ENCODE data around the gene NRN1.
"Not testable (repeated sequence)": the region's sequence is repeated elsewhere in the genome, so short reads cannot be mapped to it uniquely, and the experiment has no call there.

The NRN1 gene, protein sequence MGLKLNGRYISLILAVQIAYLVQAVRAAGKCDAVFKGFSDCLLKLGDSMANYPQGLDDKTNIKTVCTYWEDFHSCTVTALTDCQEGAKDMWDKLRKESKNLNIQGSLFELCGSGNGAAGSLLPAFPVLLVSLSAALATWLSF

GRCh38 chr6:6006428-6007365, at the start of gene NRN1:
TSS of gene NRN1 (minus strand) at chr6:6006925. CDS start at chr6:6006749, 176 bp downstream.
- no peak for DNase-seq

DNA sequence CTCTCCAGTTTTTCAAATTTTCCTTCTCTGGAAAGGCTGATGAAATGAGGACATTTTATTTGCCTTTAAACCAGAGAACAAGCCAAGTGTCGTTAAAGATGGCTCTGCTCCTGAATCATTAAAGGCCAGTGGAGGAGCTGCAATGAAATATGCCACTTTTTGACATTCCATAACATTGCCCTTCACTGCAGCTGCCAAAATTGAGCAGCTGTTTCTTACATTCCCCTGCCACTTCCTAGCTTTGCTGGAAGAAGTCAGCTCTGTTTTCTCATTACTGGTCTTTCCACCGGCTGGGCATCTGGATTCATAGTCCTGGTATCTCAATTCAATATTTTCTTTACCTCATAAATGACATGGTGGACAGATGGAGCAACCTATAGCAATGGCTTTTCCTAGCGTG, 45.5 kb upstream of the NRN1 start:
- no peak for DNase-seq

DNA sequence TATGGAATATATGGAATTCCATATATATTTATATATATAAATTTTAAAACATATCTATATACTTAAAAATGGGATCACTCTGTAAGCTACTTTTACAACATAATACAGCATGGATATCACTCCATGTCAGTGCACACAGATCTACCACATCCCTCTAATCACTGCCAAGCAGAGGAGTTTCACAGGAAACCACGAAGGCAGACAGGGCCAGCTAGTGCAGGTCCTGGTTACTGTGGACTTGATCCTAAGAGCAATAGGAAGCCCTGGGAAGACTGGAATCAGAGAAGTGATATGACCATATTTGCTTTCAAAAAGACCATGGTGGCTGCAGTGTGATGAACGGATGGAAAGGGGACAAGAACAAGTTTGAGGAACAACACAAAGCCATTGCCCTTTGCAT, 40.0 kb upstream of the NRN1 start:
- DNase-seq, result no peak

GRCh38 chr6:6039946-6040509, 33.3 kb upstream of the NRN1 start:
- DNase-seq, result no peak

DNA sequence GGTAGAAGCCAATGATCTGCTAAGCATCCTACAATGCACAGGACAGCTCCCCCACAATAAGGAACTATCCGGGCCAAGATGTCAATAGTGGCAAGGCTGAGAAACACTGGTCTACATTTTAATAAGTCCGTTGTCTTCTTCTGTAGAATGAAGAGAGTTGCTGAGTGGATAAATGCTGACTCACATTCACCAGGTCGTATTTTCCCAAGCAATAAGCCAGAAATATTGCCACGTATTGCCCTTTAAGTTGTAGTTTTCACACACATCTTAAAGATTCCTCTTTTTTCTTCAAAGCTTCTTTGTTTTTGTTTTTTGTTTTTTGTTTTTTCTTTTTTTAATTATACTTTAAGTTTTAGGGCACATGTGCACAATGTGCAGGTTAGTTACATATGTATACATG, 30.5 kb upstream of the NRN1 start:
- no peak for DNase-seq

DNA sequence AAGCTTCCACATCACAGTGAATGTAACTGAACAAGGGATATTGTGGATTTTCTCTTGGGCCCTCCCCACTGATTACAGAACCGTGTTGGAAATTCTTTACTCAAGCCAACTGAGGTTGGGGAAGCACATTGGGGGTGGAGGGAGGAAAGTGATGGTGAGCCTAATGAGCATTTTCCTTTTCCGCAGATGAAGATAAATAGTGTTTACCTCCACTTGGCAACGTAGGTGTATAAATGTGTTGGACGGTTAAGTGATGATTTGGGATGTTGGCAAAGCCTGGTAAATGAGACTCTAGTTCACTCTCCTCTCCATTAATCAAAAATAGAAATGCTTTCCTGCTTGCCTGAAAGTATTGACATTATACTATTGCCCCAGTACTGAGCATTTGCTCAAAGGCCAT, 27.1 kb upstream of the NRN1 start:
- no peak for DNase-seq

DNA sequence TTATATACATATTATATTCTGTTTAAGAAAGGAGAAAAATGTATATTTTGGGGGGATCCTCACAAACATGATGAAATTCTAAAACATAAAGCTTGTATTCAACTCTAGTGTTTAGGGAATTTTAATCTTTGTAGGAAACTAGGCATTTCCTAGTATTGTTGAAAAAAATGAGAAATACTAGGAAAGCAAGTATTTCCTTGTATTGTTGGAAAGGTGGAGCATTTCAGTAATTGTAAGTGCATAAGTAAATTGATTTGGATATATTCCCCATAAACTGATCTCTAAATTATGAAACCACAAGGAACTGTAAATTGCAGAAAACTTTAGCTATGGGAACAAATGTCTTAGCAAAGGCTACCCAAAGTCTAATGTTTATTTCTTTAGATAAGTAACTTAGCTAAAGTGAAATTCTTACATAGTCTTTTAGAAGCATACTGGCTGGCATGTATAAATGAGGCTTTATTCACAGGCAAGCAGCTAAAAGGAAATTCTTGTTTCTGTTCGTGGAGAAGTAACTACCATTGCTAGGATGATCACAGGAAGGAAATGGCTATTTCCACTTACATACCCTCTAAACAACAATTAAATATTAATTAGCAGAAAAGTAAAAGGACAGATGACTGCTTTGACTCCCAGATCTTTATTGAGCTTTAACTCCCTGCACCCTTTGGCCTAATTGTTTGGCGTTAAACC, 19.9 kb upstream of the NRN1 start:
- DNase-seq, result no peak

- DNase-seq, result no peak
These were observed 19.0 kb upstream of the NRN1 start for GRCh38 chr6:6025736-6026135.

GRCh38 chr6:6024220-6024619, 17.5 kb upstream of the NRN1 start:
- no peak for DNase-seq

GRCh38 chr6:6022841-6023240, 16.1 kb upstream of the NRN1 start:
- DNase-seq, result not testable (repeated sequence)

DNA sequence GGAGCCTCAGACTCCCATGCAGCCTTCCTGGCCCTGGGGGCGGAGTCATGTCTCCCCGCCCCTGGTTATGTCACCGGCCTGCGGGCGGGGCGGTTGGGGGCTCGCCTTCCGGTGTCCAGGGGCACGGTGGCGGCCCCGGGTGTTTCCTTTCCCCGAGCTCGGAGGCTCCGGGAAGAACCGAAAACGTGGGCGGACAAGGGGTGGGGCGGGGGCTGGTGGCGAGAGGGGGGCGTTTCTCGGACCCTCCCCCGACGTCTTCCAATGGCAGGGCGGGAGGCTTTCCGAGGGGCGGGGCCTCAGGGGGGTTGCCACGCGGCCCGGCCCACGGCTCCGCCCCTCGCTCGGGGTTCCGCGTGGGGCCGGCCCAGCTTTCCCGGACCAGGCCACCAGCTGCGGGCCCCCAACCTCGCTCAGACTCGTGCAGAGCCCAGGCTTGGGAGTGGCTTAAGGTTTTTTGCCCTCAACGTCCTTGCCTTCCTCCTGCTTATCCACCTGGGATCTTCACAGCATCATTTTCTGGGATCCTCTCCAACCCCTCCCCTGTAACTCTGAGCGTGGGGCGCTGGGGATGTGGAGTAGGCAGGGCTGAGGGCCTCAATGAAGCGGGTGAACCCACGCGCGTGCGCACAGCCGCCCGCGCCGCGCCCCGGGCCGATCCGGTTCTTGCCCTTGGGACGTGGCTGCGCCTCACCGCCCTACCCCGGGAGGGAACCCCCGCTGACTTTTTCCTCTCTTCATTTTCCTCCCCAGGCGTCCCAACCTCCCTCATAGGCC, 2.1 kb upstream of the NRN1 start:
- DNase-seq, result no peak

GRCh38 chr6:6008089-6008647, 1.4 kb upstream of the NRN1 start:
- DNase-seq, result no peak

DNA sequence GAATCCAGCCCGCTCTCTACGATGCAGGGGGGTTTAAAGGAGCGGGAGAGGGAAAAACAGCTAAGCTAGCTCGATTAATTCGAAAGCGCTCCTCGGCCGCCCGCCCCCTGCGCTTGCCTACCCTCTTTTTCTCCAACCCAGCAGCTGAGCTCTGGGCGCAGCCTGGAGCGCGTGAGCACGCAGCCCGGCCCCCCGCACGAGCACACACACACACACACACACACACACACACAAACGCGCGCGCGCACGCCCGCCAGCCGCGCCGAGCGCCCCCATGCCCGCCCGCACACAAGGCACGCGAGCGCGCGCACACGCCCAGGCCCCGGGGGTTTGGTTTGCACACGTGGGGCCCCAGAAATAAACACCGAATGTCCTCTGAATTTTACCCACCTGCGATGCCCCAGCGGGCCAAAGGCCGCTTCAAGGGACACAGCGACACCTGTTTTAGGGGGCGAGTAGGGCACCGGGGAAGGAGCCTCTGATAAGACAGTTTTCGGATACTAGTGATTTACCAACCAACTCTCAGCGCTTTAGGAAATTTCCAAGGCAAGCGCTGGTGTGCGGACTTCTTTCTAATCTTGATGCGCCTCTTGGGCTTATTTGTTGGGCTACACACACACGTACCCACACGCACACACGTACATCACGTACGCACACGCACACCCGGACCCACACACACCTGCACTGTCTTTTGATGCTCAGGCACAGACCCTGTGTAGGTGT, 802 bp upstream of the NRN1 start:
- DNase-seq, result no peak

DNA sequence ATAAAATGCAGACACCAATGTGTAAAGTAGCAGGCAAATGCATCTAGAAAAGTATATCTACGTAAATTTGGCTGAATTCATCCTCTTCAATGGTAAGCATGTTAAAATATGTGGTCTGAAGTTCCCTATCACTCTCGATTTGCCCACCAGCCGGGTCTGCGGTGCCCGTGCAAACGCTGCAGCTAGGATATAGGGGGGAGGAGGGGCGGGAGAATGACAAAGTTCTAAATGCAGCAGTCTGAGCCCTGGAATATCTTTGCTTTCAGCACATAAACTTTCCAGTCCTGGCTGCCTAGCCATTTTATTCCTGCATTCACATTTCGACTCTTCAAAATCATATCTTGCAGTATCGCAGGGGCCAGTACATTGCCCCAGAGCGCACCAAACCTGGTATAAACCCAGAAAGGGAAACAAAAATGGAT, 708 bp downstream of the NRN1 start:
- no peak for DNase-seq

- DNase-seq, result no peak
These were observed 1.4 kb downstream of the NRN1 start for GRCh38 chr6:6005051-6006005.

DNA sequence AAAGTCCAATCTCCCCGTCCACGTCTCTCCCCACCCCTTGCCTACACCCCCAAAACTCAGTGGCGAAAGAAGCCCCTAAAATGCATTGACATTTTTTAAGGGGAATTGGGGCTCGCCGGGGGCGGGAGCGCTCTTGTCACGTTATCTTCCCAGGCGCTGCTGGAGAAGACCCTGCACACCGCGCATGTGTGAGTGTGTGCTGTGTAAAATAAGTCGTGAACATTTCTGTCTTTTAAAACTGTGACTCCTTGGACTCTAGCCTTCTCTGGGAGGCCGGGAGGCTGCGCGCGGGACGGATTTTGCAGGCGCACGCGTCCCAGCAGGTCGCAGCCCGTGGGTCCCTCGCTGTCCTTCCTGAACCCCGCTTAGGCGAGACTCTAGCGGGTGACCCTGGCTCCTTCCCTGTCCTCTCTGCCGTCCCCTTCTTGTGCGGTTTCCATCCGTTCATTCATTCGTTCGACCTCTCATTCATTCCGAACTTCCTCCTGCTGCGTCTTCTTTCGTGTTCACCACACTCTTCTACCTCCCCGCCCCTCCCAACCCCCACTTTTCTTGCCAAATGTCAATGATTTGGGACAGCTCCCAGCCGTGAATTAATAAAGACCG, 2.2 kb downstream of the NRN1 start:
- DNase-seq, result no peak

DNA sequence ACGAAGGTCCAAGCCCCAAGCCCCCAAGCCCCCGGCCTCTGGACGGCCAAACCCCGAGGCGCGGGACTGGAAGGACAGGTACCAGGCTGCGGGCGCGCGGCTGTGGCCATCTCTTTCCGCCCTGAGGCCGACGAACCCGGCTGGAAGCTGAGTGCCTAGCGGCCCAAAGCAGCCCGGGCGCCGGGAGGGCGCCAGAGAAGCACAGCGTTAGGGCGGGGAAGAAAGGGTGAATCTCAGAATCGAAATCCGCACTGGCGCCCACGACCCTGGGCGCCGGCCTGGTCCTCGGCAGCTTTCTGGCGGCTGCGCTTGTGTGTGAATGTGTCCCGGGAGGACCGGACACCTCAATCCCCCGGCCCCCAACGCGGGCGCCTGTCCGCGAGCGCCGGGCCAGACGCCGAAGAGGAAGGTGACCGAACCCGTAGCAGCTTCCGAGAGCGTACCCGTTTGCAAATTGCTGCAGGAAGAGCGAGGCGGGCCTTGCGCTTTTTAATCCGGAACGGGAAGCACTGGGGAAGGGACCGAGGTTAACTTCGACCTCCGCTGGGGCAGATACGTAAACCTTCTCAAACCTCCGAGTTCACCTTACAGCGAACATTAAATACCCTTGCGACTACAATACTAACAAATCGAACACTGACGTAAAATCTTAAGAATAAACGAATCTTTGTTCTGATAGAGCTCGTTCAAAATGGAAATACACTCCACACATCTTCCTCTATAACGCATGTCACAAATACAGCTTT, 2.9 kb downstream of the NRN1 start:
- DNase-seq, result no peak

DNA sequence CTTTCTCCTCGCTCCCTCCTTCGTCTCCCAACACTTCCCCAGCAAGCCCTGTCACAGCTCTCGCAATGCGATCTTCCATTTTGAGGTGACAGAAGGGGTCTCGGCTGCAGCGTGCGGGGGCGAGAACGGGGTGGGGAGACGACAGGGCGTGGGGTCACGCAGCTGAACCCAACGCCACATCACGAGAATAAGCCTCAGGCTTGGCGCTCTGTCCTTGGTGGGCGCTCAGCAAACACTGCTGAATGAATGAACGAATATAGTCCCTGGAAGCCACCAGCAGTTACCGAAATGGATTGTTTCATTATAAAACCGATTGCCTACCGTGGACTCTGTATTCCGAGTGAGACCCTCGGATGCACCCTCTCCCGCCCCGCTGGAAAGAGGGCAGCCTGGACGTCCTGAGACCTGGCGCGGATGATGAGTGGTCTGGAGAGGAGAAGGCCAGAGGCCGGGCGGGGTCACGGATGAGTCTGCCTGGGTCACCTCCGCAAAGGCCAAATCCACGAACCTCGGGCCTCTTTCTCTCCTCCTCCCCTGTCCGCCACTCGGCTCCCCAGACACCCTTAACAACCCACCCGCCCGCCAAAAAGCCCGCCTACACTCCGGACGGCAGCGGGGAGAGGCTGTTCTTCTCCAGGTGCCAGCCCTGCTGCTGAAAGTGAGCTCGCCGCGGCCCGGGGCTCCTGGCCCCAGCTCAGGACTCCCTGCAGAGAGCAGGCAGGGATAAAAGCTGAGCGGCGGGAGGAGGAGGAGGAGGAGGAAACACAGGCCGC, 3.7 kb downstream of the NRN1 start:
- DNase-seq, result no peak
